A673 (cell line): ENCODE results near the gene DLG2.
A peak's percentile ranks its signal among the peaks of the same experiment; 100 is the strongest.

ENCODE experiments used
- CTCF ChIP-seq: fragments of 300-800, 200-600 bp; sonication (generic); conservative IDR thresholded peaks from 2 replicates; pipeline ENCODE4 v1.5.1; 2017; ENCODE audit warnings: low read depth, mild to moderate bottlenecking, antibody characterized with exemption, low read length, moderate library complexity, mixed read lengths
- EZH2 ChIP-seq: fragments of 200-600 bp; sonication (generic); IDR thresholded peaks from 2 replicates; pipeline ENCODE4 v1.6.1; 2017; ENCODE audit warnings: borderline replicate concordance, low read depth, mild to moderate bottlenecking, mixed read lengths, antibody characterized with exemption, low read length; ENCODE audit not compliant: poor library complexity, severe bottlenecking

GRCh38 chr11:83819931-83820549, 1807.1 kb downstream of the DLG2 start:
- peak; percentile 87 for TF ChIP-seq CTCF
- no peak for TF ChIP-seq EZH2
